Measurements from ENCODE around the gene REXO1.

DNA sequence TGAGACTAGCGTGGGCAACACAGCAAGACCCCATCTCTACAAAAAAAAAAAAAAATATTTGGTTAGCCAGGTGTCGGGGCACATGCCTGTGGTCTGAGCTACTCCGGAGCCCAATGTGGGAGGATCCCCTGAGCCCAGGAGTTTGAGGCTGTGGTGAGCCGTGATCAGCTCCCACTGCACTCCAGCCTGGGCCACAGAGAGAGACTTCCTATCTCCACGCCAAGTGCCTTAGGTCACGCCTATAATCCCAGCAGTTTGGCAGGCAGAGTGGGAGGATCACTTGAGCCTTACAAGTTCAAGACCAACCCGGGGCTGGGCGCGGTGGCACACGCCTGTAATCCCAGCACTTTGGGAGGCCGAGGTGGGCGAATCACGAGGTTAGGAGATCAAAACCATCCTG, 48.2 kb upstream of the REXO1 start:
- TF ChIP-seq CTCF (IDR thresholded peaks at IDR 0.05): no peak
- TF ChIP-seq POLR2A (IDR thresholded peaks at IDR 0.05): no peak
- TF ChIP-seq POLR2AphosphoS5 (IDR thresholded peaks at IDR 0.05): no peak
